ENCODE results near the gene SAMD9L. TPM values are rescaled to one million over a fixed set of nuclear protein-coding genes. Genes with fewer than 3 reads are reported as not detected.
A peak's percentile ranks its signal among the peaks of the same experiment; 100 is the strongest.

SAMD9L gene
- total RNA-seq, 1 donor from 2014 or later: 1.8 TPM

DNA sequence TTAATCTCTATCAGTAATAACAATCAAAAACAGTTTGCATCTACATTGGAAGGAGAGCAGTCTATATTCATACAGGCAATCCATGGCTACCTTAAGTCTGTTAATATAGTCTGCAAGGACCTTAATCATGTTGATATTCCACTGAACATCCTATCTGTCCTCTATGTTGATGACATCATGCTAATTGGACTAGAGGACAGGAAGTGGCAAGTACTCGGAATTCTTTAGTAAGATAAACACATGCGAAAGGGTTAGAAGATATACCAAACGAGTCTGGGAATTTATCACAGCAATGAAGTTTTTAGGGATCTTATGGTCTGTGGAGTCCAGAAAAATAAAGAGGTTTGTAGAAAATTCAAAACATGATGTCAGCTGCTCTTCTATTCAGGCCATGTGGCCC, 11.3 kb upstream of the SAMD9L start:
- H3K27ac Mint-ChIP-seq: no peak overlapping the region
- H3K36me3 Mint-ChIP-seq: no peaks in the 10 kb centered on the region
- TF ChIP-seq, protein P1, sequence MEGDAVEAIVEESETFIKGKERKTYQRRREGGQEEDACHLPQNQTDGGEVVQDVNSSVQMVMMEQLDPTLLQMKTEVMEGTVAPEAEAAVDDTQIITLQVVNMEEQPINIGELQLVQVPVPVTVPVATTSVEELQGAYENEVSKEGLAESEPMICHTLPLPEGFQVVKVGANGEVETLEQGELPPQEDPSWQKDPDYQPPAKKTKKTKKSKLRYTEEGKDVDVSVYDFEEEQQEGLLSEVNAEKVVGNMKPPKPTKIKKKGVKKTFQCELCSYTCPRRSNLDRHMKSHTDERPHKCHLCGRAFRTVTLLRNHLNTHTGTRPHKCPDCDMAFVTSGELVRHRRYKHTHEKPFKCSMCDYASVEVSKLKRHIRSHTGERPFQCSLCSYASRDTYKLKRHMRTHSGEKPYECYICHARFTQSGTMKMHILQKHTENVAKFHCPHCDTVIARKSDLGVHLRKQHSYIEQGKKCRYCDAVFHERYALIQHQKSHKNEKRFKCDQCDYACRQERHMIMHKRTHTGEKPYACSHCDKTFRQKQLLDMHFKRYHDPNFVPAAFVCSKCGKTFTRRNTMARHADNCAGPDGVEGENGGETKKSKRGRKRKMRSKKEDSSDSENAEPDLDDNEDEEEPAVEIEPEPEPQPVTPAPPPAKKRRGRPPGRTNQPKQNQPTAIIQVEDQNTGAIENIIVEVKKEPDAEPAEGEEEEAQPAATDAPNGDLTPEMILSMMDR (conservative IDR thresholded peaks at IDR 0.05): no peak
- H3K27me3 Mint-ChIP-seq: no peaks in the 10 kb centered on the region
- no peaks in the 10 kb centered on the region for H3K4me1 Mint-ChIP-seq (ENCODE audit: unreplicated experiment)
- no peak overlapping the region for H3K4me3 Mint-ChIP-seq
- no peaks in the 10 kb centered on the region for H3K9me3 Mint-ChIP-seq
- DNase-seq (ENCODE audit: extremely low spot score, unreplicated experiment): no peak

DNA sequence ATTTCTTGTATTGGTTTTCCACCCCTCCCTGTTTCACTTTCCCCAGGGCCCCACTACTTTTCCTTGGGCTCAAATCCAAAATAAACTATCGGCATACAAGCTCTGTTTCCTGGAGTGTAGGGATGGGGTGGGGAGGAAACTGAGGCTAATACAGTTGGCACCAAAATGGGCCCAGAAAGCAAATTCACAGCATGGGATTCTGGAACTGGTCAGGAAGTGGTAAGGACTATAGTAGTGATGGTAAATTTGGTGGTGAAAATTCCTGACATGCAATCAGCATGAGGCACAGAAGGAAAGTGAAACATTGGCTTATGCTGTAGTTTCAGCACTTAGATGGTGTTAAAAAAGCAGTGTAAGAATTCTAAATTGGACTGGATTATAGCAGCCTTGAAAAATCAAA, 8.7 kb upstream of the SAMD9L start:
- no peak for DNase-seq (ENCODE audit: extremely low spot score, unreplicated experiment)
- Mint-ChIP-seq H3K27me3 (no peaks in the 10 kb centered on the region), H3K27ac (no peak overlapping the region), H3K9me3 (no peaks in the 10 kb centered on the region), H3K4me3 (no peak overlapping the region), H3K4me1 (ENCODE audit: unreplicated experiment) (no peaks in the 10 kb centered on the region), H3K36me3 (no peaks in the 10 kb centered on the region)
- TF ChIP-seq, protein P1 (conservative IDR thresholded peaks at IDR 0.05): no peak

DNA sequence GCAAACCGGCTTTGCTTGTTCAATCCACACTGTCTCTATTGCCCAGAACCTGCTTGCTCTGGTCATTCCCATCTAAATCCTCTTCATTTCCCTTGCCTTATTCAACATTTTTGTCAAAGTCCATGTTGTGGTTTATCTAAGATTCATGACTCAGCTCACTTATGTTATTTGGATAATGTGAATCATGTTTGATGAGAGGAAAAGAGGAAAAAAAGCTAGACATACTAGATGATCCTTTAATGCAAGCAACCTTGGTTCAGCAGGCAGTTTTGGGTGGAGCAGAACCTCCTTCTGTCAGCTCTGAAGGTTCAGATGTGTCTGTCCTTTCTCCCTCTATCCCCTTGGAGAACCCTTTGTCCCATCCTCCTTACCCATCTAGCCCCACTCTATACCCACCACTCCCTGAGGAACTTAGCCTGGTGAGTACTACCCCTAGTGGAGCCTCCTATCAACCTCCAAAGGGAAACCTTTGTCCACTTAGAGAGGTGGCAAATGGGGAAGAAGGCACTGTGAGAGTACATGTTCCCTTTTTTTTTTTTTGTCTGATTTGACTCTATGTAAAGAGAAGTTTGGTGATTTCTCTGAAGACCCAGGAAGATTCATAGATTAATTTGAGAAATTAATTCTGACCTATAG, 2.1 kb upstream of the SAMD9L start:
- TF ChIP-seq, protein P1 (conservative IDR thresholded peaks at IDR 0.05): no peak
- Mint-ChIP-seq H3K27me3 (peaks cover 4% of the 10 kb centered on the region), H3K36me3 (no peaks in the 10 kb centered on the region), H3K27ac (no peak overlapping the region), H3K4me1 (ENCODE audit: unreplicated experiment) (no peaks in the 10 kb centered on the region), H3K9me3 (no peaks in the 10 kb centered on the region), H3K4me3 (no peak overlapping the region)
- no peak for DNase-seq (ENCODE audit: extremely low spot score, unreplicated experiment)

DNA sequence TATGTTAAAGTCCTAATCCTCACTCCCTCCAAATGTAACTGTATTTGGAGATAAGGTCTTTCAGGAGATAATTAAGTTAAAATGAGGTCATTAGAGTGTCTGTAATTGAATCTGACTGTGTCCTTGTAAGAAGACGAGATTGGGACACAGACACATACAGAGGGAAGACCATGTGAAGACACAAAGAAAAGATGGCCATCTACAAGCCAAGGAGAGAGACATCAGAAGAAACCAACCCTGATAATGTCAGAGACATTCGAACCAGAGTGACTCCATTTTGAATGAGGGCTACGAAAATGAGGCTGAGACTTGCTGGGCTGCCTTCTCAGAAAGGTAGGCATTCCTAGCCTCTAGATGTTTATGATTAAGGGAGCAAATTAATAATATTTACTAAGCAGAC, 542 bp upstream of the SAMD9L start:
- TF ChIP-seq, protein P1 (conservative IDR thresholded peaks at IDR 0.05): no peak
- Mint-ChIP-seq H3K27ac (peak overlapping the region; percentile 40), H3K27me3 (peaks cover 4% of the 10 kb centered on the region), H3K9me3 (no peaks in the 10 kb centered on the region), H3K4me1 (ENCODE audit: unreplicated experiment) (no peaks in the 10 kb centered on the region), H3K36me3 (no peaks in the 10 kb centered on the region), H3K4me3 (no peak overlapping the region)
- no peak for DNase-seq (ENCODE audit: extremely low spot score, unreplicated experiment)

DNA sequence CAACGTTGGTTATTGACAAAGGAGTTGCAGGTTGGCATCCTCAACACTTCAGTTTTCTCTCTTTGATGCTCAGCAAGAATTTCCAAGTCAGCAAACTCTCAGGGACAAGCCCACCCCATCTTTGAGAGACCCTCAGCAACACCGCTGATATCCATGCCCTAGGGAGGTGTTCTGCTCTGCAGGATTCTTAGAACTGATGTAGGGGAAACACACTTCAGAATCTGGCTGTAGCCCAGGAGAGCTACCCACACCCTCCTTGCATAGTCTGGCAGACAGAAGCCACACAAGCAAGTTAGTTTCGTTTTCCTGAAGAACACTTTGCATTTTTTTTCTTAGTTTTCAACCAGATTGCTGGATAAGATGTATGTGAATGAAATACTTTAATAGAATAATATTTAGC, 822 bp downstream of the SAMD9L start:
- Mint-ChIP-seq H3K4me3 (no peak overlapping the region), H3K4me1 (ENCODE audit: unreplicated experiment) (no peaks in the 10 kb centered on the region), H3K36me3 (no peaks in the 10 kb centered on the region), H3K9me3 (no peaks in the 10 kb centered on the region), H3K27me3 (peaks cover 8% of the 10 kb centered on the region), H3K27ac (no peak overlapping the region)
- TF ChIP-seq, protein P1 (conservative IDR thresholded peaks at IDR 0.05): no peak
- no peak for DNase-seq (ENCODE audit: extremely low spot score, unreplicated experiment)
